Naive thymus-derived CD8-positive, alpha-beta T cell (primary cell): ENCODE data around the gene CA5A. TPM values are rescaled to one million over a fixed set of nuclear protein-coding genes. Genes with fewer than 3 reads are reported as not detected.
A peak's percentile ranks its signal among the peaks of the same experiment; 100 is the strongest.
"Not testable (repeated sequence)": the region's sequence is repeated elsewhere in the genome, so short reads cannot be mapped to it uniquely, and the experiment has no call there.

Experiments used
- ATAC-seq, 2 donors: fragments of 150-1000 bp; cut with Tn5 transposase in 1 of 2; sonication (Bioruptor Pico), chemical (Tn5 transposase) in 1 of 2; 1 replicate in 1 of 2; 2 replicates in 1 of 2; pipeline ENCODE4 v1.10.0; 2021; ENCODE audit warnings: mild to moderate bottlenecking in 2 of 2, moderate library complexity in 2 of 2
- POLR2A ChIA-PET: fragments of 350-600 bp; sonication (Branson Sonifier 250); formaldehyde crosslinking; loops from one replicate; lab custom pipeline; 2021; ENCODE audit warnings: antibody characterized with exemption; lab: Charles Lee
- DNase-seq, 10 donors: peaks; one replicate each; pipeline versions ENCODE4 v3.0.0 to v3.0.0-alpha.2; 2020 to 2022
- H3K27ac Mint-ChIP-seq, 10 donors: one replicate each; pipeline ENCODE4 v1.8.0; 2020 to 2022; ENCODE audit warnings: mild to moderate bottlenecking in 10 of 10, mixed read lengths in 10 of 10, moderate library complexity in 4 of 10, inconsistent platforms in 1 of 10
- H3K27me3 Mint-ChIP-seq, 5 donors: one replicate each; pipeline ENCODE4 v1.8.0; 2021 to 2022; ENCODE audit warnings: mixed read lengths in 5 of 5
- H3K36me3 Mint-ChIP-seq, 3 donors: one replicate each; pipeline ENCODE4 v1.8.0; 2020 to 2022; ENCODE audit warnings: mixed read lengths in 3 of 3, mild to moderate bottlenecking in 2 of 3, inconsistent platforms in 1 of 3
- H3K4me1 Mint-ChIP-seq, 4 donors: one replicate each; pipeline ENCODE4 v1.8.0; 2021 to 2022; ENCODE audit warnings: mixed read lengths in 4 of 4
- H3K4me3 Mint-ChIP-seq, 10 donors: one replicate each; pipeline ENCODE4 v1.8.0; 2020 to 2022; ENCODE audit warnings: mild to moderate bottlenecking in 10 of 10, mixed read lengths in 10 of 10, moderate library complexity in 6 of 10, inconsistent platforms in 1 of 10
- H3K9me3 Mint-ChIP-seq, 9 donors: one replicate each; pipeline ENCODE4 v1.8.0; 2020 to 2022; ENCODE audit warnings: mixed read lengths in 9 of 9, mild to moderate bottlenecking in 3 of 9, inconsistent platforms in 1 of 9, moderate library complexity in 1 of 9
- polyA plus RNA-seq, 3 donors: library from polyadenylated mRNA; unstranded; fragments of 300-500 nt; fragmentation: Illumina TruSeq; gene quantifications; one replicate each; pipeline ENCODE4 v1.2.3, GENCODE V29; 2021
- total RNA-seq, 8 experiments: library from RNA in 2 of 8; stranded (reverse) in 2 of 8; gene quantifications; one replicate each; pipeline ENCODE4 v1.2.3 and lab custom pipeline; 2021 to 2026

The CA5A gene
- total and polyA plus RNA-seq, 5 experiments from 2014 or later: not detected

DNA sequence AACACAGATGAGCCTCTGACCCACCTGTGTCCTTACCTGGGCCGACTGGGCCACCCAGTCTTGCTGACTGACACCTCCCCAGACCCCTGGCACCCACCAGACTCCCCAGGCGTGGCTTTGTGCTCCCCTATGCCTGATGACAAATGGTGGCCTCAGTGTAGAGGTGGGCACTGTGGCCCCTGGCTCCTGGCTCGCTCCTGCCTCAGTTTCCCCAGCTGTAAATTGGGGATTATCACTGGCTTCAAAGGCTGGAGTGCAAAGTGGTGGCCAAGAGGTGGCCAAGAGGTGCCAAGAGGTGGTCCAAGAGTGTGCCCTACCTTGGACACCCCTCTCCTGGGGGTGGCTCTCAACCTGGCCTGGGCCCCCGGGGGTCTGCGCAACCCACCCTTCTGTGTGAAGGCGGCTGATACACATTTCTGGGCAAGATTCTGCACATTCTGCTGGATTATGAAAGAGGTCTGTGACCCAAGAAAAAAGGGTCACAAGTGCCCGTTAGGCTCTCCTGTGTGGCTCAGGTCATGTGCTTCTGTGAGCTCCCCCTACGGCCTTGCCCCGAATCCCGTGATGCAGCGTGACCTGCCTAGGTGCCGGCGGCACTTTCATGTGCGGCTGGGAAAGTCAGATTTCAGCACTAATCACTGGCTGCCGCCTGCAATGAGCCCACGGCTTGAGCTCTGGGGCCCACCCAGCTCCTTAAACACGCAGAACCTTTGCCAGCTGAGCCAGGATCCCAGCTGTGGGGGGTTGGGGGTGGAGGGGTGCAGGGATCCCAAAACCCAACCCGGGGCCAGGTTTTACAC, 74.8 kb downstream of the CA5A start:
- H3K9me3 Mint-ChIP-seq: not testable (repeated sequence)

DNA sequence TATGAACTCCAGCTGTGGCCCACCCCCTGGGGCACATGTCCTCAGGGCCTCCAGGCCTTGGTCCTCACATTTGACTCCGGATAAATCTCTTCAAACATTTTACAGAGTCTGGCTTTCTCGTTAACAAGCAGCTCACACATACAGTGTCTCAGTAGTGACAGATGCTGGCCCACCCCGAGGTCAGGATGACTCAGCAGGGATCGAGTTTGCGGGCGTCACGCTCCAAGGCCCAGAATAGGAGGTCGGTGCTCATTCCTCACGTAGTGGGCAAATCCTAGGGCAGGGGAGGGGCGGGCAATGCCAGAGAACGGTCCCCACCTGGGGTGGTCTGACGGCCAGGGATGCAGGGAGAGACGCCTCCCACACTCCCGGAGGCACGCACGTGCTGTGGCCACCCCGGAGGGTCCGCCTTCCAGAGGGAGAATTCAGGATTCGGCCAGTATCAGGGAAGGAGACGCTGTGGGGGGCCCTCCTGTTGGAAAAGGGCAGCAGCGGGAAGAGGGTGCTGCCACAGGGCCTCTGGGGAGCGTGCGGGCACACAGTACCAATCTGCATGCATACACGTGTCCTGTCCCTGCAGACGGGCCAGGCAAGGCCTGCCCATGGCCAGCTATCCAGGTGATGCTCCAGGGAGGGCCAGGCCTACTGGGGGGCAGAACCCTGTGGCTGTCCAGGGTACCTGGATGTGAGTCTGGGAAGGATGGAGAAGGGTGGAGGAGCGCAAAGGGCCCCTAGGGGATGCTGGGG, 75.6 kb downstream of the CA5A start:
- Mint-ChIP-seq H3K4me3 (peak overlapping the region in 2 of 10 donors; percentile 12 to 41), H3K9me3 (no peaks in the 10 kb centered on the region), H3K27ac (peak overlapping the region in 3 of 10 donors; percentile 18 to 79 (median 42)), H3K36me3 (peaks cover 0 to 2% (median 0%) of the 10 kb centered on the region in 3 donors), H3K27me3 (no peaks in the 10 kb centered on the region), H3K4me1 (peaks cover 4 to 34% (median 20%) of the 10 kb centered on the region in 4 donors)
- POLR2A ChIA-PET: interaction anchor here (0.9 kb wide), 1 partner anchor 11 kb away, joined by 3 read pairs; no protein-coding TSS in a partner anchor
- DNase-seq (no peak), ATAC-seq (no peak)

More for the DNA sequence above, 74.8 kb downstream of the CA5A start:
- H3K27me3 Mint-ChIP-seq, H3K36me3 Mint-ChIP-seq, H3K4me3 Mint-ChIP-seq, POLR2A ChIA-PET, ATAC-seq, H3K27ac Mint-ChIP-seq, DNase-seq: not testable (repeated sequence)
- peaks cover 7 to 36% (median 23%) of the 10 kb centered on the region in 4 donors for H3K4me1 Mint-ChIP-seq

DNA sequence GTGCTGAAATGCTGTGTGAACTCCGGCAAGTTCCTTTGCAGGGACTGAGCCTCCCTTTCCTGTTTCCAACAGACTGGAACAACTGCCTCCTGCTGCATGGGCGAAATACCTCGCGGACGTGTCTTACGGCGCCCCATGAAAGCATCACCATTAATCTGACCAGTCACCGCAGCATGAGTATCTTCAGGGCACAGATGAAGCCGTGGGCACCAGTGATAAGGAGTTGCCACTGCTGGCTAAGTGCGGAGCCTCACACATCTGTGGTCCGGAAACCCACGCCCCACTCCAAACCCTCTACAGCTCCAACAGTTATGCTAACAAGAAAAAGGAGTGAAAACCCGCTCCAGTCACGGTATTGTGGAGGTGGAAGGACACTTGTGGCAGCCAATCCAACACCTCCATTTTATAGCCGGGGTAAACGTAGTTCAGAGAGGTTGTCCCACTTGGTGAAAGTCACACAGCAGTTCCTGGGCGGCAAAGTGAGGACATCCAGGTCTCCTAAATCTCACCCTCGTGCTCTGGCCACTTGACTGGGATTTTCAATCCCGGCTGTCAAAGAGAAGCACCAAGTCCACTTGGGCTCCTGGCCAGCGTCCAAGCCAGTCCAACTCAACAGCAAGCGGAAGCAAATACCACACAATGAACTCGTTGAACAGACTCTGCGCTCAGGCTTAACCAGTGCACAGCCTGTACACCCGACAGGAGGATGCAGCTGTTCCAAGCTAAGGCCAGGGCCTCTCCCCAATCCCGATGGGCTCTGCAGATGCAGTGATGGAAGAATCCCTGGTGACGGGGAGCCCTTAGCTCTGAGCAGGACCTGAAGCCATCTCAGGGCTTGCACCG, 78.0 kb downstream of the CA5A start:
- POLR2A ChIA-PET, H3K9me3 Mint-ChIP-seq, ATAC-seq, H3K4me3 Mint-ChIP-seq, H3K36me3 Mint-ChIP-seq, H3K27me3 Mint-ChIP-seq, DNase-seq: not testable (repeated sequence)
- H3K27ac Mint-ChIP-seq: peak overlapping the region in 4 of 10 donors; percentile 4 to 59 (median 32)
- H3K4me1 Mint-ChIP-seq: peaks cover 6 to 38% (median 22%) of the 10 kb centered on the region in 4 donors

DNA sequence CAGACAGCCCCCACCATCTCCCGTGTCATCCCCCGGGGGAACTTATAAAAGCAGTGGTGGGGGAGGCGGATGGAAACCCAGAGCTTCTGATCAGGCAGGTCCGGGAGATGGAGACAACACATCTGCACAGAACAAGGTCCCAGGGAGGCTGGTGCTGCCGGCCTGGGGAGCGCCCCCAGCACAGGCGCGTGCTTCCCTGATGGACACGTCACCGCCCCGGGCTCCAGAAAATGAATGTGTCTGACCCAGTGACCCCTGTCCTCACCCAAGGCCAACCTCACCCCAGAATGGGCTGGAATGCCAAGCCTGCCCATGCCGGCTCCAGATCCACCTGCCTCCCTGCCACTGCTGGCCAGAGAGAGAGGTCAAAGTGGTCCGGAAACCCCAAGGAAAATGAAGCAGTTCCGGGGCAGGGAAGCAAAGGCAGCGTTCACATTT, 79.5 kb downstream of the CA5A start:
- peaks cover 0 to 2% (median 0%) of the 10 kb centered on the region in 3 donors for H3K36me3 Mint-ChIP-seq
- no peak for ATAC-seq
- no peak for DNase-seq
- no peaks in the 10 kb centered on the region for H3K27me3 Mint-ChIP-seq
- no peaks in the 10 kb centered on the region for H3K9me3 Mint-ChIP-seq
- H3K4me3 Mint-ChIP-seq: peak overlapping the region in 8 of 10 donors; percentile 22 to 78 (median 60)
- peak overlapping the region in 7 of 10 donors; percentile 31 to 85 (median 66) for H3K27ac Mint-ChIP-seq
- POLR2A ChIA-PET: interaction anchor here (1.2 to 2.3 kb wide), 4 partner anchors 9 to 91 kb away, joined by 4 to 19 read pairs (median 6); partner anchors contain the start of genes KLHDC4 and SLC7A5
- peaks cover 8 to 46% (median 26%) of the 10 kb centered on the region in 4 donors for H3K4me1 Mint-ChIP-seq

DNA sequence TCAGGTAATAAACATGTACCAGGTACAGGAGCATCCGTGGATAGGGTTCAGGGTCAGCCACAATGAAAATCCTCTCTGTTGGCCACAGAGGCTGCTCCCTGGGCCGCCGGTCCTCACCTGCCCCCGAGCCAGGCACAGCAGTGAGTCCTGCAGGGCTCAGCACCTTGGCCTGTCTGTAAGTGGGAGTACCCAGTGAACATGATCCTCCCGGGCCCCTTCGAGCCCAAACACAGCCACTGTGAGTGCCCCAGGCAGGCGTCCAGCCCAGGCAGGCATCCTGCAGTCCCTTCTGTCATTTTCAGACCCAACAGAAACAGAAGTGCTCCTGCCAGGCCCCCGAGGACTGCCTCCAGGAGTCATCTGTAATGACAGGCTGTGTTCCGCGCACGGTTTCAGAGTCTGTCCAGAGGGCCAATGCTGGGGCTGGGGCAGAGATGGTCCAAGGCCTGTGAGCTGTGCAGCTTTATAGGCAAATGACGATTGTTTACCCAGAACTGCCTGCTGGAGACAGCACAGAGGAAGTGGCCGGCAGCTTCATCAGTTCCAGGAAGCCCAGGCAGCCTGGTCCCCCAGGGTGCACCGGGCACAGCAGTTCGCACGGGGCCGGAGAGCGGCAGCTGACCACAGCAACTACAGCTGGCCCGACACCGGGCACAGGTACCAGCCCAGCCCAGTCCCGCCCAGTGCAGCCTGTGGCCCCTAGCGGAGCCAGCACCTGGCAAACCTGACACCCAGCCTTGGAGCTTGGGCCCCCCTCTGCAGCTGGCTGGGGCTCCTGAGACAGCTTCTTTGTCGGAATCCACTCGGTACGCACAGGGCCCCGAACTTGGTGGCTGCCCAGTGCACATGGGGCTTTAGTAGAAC, 80.2 kb downstream of the CA5A start:
- peaks cover 0 to 4% (median under 1%) of the 10 kb centered on the region in 3 donors for H3K36me3 Mint-ChIP-seq
- ATAC-seq (peak; percentile 52), DNase-seq (peak in 1 of 10 donors; percentile 27)
- no peaks in the 10 kb centered on the region for H3K9me3 Mint-ChIP-seq
- H3K4me1 Mint-ChIP-seq: peaks cover 8 to 48% (median 26%) of the 10 kb centered on the region in 4 donors
- H3K4me3 Mint-ChIP-seq: peak overlapping the region in 9 of 10 donors; percentile 36 to 78 (median 61)
- peak overlapping the region in 9 of 10 donors; percentile 56 to 86 (median 78) for H3K27ac Mint-ChIP-seq
- H3K27me3 Mint-ChIP-seq: no peaks in the 10 kb centered on the region
- POLR2A ChIA-PET: interaction anchor here (1.2 to 2.3 kb wide), 4 partner anchors 10 to 90 kb away, joined by 4 to 19 read pairs (median 6); partner anchors contain the start of genes KLHDC4 and SLC7A5

DNA sequence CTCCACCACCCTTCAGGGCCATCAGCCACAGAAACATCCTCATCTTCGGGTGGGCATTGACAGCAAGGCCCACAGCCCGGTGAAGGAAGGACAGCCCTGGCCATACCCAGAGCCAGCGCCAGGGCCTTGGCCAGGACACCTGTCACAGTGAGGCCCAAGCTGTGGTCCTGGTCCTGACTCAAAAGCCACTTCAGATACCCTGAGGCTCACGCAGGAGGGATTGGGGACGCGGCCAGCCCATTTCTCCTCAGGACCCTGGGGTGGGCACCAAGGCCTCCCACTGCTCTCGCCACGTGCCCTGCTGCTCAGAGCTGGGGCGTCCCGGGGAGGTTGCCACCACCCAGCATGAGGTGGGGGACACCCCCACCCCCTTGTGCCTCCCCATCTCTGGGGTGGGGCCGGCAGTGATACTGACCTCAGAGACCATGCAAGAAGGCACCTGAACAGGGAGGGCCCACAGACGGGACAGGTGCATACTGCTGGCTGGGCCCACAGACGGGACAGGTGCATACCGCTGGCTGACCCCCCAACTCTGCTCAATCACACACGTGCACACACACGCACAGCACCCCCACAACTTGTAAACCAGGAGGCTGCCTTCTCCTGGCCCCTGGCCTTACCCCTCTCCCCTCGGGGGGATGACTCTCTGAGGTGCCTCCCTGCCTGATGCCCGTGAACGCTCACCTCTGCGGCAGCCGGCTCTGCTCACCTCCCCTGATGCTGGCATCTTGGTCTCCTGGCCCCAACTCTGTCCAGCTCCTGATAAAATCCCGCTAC, 81.2 kb downstream of the CA5A start:
- no peaks in the 10 kb centered on the region for H3K27me3 Mint-ChIP-seq
- POLR2A ChIA-PET: interaction anchor here (0.6 to 2.3 kb wide), 3 partner anchors 14 to 75 kb away, joined by 5 to 19 read pairs (median 7); partner anchors contain the start of gene SLC7A5
- peak overlapping the region in 5 of 10 donors; percentile 22 to 69 (median 50) for H3K4me3 Mint-ChIP-seq
- H3K9me3 Mint-ChIP-seq: no peaks in the 10 kb centered on the region
- DNase-seq (no peak), ATAC-seq (no peak)
- peak overlapping the region in 6 of 10 donors; percentile 61 to 86 (median 82) for H3K27ac Mint-ChIP-seq
- H3K4me1 Mint-ChIP-seq: peaks cover 4 to 45% (median 26%) of the 10 kb centered on the region in 4 donors
- H3K36me3 Mint-ChIP-seq: peaks cover 0 to 6% (median 4%) of the 10 kb centered on the region in 3 donors

DNA sequence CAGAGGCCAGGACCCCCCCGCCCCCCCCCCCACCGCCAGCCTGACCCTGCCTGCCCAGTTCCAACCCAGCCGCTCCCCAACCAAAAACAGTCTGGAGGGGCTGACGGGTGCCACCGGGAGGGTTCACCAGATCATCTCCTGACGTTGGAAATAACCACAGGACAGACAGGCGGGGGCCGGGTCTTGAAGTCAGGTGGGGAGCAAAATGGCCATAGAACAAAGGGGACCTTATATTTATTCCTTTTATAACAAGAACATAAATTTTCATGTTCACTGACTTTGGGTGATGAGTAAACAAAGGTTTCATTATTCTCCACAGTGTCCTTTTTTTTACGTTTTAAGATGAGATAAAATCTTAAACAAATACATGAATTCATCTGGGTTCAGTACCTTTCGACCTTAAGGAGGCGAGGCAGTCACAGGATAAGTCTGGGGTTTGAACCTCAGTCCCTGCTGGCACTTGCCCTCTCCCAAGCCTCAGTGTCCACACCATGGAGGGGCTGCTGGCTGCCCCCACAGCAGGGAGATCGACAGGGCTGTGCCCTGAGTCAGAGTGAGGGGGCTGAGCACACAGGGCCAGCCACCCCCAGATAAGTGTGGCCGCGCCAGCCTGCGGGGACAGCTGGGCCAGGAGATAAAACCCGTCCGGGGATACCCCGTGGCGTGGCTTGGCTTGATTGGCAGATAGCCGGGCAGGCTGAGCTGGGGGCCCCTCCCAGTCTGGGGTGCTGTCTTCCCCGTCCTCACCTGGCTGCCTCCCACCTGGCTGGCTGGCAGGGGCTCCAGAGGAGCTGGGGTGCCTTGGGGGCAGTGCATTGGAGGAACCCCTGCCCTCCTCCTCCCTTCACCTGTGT, 82.0 kb downstream of the CA5A start:
- peak in 1 of 2 donors; percentile 7 for ATAC-seq
- Mint-ChIP-seq H3K36me3 (peaks cover 0 to 6% (median 4%) of the 10 kb centered on the region in 3 donors), H3K27ac (peak overlapping the region in 8 of 10 donors; percentile 13 to 91 (median 79)), H3K9me3 (no peaks in the 10 kb centered on the region), H3K4me3 (peak overlapping the region in 8 of 10 donors; percentile 30 to 73 (median 58)), H3K4me1 (peaks cover 4 to 43% (median 26%) of the 10 kb centered on the region in 4 donors), H3K27me3 (no peaks in the 10 kb centered on the region)
- POLR2A ChIA-PET: interaction anchor here (0.6 to 1.6 kb wide), 3 partner anchors 15 to 77 kb away, joined by 4 to 8 read pairs (median 5); partner anchors contain the start of gene SLC7A5
- no peak for DNase-seq

DNA sequence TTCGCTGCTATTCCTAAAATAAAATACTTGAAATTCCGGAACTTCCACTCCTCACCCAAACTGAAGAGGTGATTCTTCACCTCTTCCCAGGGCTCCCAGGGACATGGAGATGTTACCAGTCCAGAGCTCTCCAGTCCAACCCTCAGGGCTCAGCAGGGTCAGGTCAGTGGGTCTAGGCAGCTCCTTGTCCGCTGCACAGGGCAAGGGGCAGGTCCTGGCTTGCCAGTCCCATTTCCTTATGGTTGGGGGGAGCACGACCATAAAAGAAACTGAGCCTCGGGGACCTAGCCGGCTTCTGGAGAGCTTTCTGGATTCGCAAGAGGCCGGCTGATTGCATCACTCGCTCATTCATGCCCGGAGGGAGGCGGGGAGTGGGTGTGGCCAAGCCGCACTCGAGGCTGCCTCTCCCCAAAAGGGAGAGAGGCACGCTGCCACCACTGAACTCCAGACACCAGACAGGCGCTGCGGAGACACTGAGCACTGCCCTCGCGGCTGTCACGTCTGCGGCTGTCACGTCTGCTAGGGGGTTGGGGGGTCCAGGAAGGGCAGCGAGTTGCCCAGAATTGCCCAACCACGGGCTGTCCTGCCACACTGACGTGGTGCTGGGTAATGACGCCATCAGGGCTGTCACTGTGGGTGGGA, 82.8 kb downstream of the CA5A start:
- Mint-ChIP-seq H3K4me1 (peaks cover 4 to 43% (median 26%) of the 10 kb centered on the region in 4 donors), H3K4me3 (peak overlapping the region; percentile 22 to 77 (median 55)), H3K27ac (peak overlapping the region in 9 of 10 donors; percentile 31 to 86 (median 69)), H3K9me3 (no peaks in the 10 kb centered on the region), H3K36me3 (peaks cover 0 to 6% (median 5%) of the 10 kb centered on the region in 3 donors), H3K27me3 (no peaks in the 10 kb centered on the region)
- DNase-seq (peak; percentile 51 to 77 (median 70)), ATAC-seq (peak; percentile 73 to 78)
- POLR2A ChIA-PET: interaction anchor here (0.6 to 1.6 kb wide), 2 partner anchors 15 to 76 kb away, joined by 4 to 8 read pairs; partner anchors contain the start of gene SLC7A5

DNA sequence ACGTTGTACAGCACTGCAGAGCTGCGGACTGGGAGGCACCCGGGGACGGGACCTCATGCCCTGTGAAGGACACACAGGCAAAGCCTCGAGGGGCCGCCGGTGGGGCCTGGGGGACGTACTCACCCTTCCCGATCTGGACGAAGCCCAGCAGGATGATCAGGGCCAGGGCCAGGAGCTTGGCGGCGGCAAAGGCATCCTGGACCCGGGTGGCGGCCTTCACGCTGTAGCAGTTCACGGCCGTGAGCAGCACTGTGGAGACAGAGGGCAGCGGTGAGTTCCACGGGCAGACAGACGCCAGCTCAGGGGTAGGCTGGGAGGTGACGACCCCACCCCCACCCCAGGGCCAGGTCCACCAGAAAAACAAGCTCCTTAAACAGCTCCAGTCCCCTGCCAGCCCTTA, 84.7 kb downstream of the CA5A start:
- Mint-ChIP-seq H3K27me3 (no peaks in the 10 kb centered on the region), H3K27ac (peak overlapping the region in 1 of 10 donors; percentile 36)

More for the DNA sequence above, 84.7 kb downstream of the CA5A start:
- H3K36me3 Mint-ChIP-seq: peaks cover 0 to 6% (median 4%) of the 10 kb centered on the region in 3 donors
- ATAC-seq: no peak
- POLR2A ChIA-PET: interaction anchor here (1.3 kb wide), 1 partner anchor 20 kb away, joined by 4 read pairs; no protein-coding TSS in a partner anchor
- no peak overlapping the region for H3K4me3 Mint-ChIP-seq
- H3K4me1 Mint-ChIP-seq: peaks cover 4 to 31% (median 18%) of the 10 kb centered on the region in 4 donors
- no peak for DNase-seq
- H3K9me3 Mint-ChIP-seq: no peaks in the 10 kb centered on the region
